ENCODE data around the gene CTDSPL. TPM values are rescaled to one million over a fixed set of nuclear protein-coding genes. Genes with fewer than 3 reads are reported as not detected.

CTDSPL gene
- total RNA-seq, 1 experiment from 2014 or later = 34.4 TPM

- POLR2A ChIA-PET = no interaction called here
Observed at GRCh38 chr3:37970802-37971201, 109.1 kb downstream of the CTDSPL start.

More at GRCh38 chr3:37970802-37971201, 109.1 kb downstream of the CTDSPL start:
- ATAC-seq (no peak), DNase-seq (ENCODE audit: low read depth, low spot score) (no peak)
- Histone ChIP-seq H3K36me3 (ENCODE audit: control insufficient read depth in 1 of 2, insufficient read depth in 2 of 2, low read length in 2 of 2) (peaks cover 0 to under 1% of the 10 kb centered on the region in 2 experiments; a peak in 2 of 4 replicates), H3K4me1 (ENCODE audit: control insufficient read depth in 1 of 2, insufficient read depth in 2 of 2, low read length in 2 of 2) (no peaks in the 10 kb centered on the region), H4K20me1 (ENCODE audit: insufficient read depth) (0 out of 2 replicates have a peak, but pooled peaks cover 5% of the 10 kb centered on the region), H3K4me2 (ENCODE audit: low read length) (no peak overlapping the region), H3K9me3 (ENCODE audit: control insufficient read depth in 1 of 2, insufficient read depth in 1 of 2, low read depth in 1 of 2, low read length in 2 of 2) (no peaks in the 10 kb centered on the region), H3K9me2 (ENCODE audit: insufficient read depth) (no peaks in the 10 kb centered on the region), H3K9ac (ENCODE audit: low read length) (no peak overlapping the region), H3K4me3 (replicated peaks in 1 of 2; ENCODE audit: low read depth in 1 of 2, low read length in 2 of 2) (no peak overlapping the region), H3K27me3 (ENCODE audit: insufficient read depth, low read length) (no peaks in the 10 kb centered on the region), H3K79me2 (ENCODE audit: insufficient read depth, low read length) (no peaks in the 10 kb centered on the region), H3K27ac (ENCODE audit: low read depth, low read length) (no peak overlapping the region), H2AFZ (ENCODE audit: low read depth, low read length, poor library complexity, severe bottlenecking) (no peak overlapping the region)
- BruUV-seq (replicated peaks) = no TSS peak
- no peak for TF ChIP-seq ZBTB33 (IDR thresholded peaks at IDR 0.05; ENCODE audit: extremely low read depth, insufficient replicate concordance, low read length)
- no peak for TF ChIP-seq REST (IDR thresholded peaks at IDR 0.05; ENCODE audit: low read depth)
- no peak for TF ChIP-seq ATF3 (IDR thresholded peaks at IDR 0.05)
- TF ChIP-seq SP1 (IDR thresholded peaks at IDR 0.05; ENCODE audit: low read depth) = no peak
- TF ChIP-seq CTCF (IDR thresholded peaks at IDR 0.05 in 2 of 3, conservative IDR thresholded peaks at IDR 0.05 in 1 of 3; ENCODE audit: borderline replicate concordance in 1 of 3, insufficient read depth in 1 of 3, low read depth in 2 of 3, low read length in 2 of 3) = no peak
- TF ChIP-seq JUND (IDR thresholded peaks at IDR 0.05) = no peak
- no peak for TF ChIP-seq CBX3 (IDR thresholded peaks at IDR 0.05; ENCODE audit: low read depth)
- TF ChIP-seq POLR2A (IDR thresholded peaks at IDR 0.05; ENCODE audit: borderline replicate concordance, extremely low read depth, insufficient read depth, insufficient read length) = no peak
- TF ChIP-seq MAX (IDR thresholded peaks at IDR 0.05) = no peak
- TF ChIP-seq EZH2 (IDR thresholded peaks at IDR 0.05) = no peak
- TF ChIP-seq ZFX (IDR thresholded peaks at IDR 0.05) = no peak
- no peak for TF ChIP-seq EZH2phosphoT487 (IDR thresholded peaks at IDR 0.05; ENCODE audit: borderline replicate concordance)
- no peak for TF ChIP-seq CEBPB (IDR thresholded peaks at IDR 0.05; ENCODE audit: low read depth)
- ChIA-PET RAD21 (ENCODE audit: low non-redundant PET in 1 of 2, low total read pairs in 2 of 2, uncharacterized antibody in 2 of 2, unreplicated experiment in 2 of 2) (no interaction called here), CTCF (no interaction called here)
- intact Hi-C loops (cut with micrococcal nuclease) = loop anchor here (5.0 to 10.0 kb wide), 3 partner anchors 144 to 539 kb away; partner anchors contain the start of gene XYLB

All from HCT116 (cell line).